Neural progenitor cell (in vitro differentiated cells): Measurements from ENCODE around the gene BBIP1. TPM values are rescaled to one million over a fixed set of nuclear protein-coding genes. Genes with fewer than 3 reads are reported as not detected.

Experiments
- DNase-seq: peaks from one replicate; pipeline ENCODE4 v3.0.0-alpha.2; 2016; ENCODE audit warnings: low spot score
- H2AFZ ChIP-seq: fragments of 200-600 bp; sonication (generic); replicated peaks from 2 replicates; pipeline ENCODE4 v1.6.1; 2016; ENCODE audit warnings: antibody characterized with exemption
- H3F3A ChIP-seq: fragments of 200-600 bp; sonication (generic); 2 replicates; pipeline ENCODE4 v1.6.1; 2016; ENCODE audit warnings: antibody characterized with exemption, low read depth
- H3K27ac ChIP-seq: fragments of 200-600 bp; sonication (generic); 2 replicates; pipeline ENCODE4 v1.5.1; 2016; ENCODE audit warnings: mild to moderate bottlenecking
- H3K27me3 ChIP-seq: fragments of 200-600 bp; sonication (generic); 2 replicates; pipeline ENCODE4 v1.6.1; 2016; ENCODE audit warnings: mild to moderate bottlenecking, moderate library complexity
- H3K36me3 ChIP-seq: fragments of 200-600 bp; sonication (generic); 2 replicates; pipeline ENCODE4 v1.5.1; 2016
- H3K4me1 ChIP-seq: fragments of 200-600 bp; sonication (generic); 2 replicates; pipeline ENCODE4 v1.6.1; 2016; ENCODE audit warnings: mixed run types
- H3K4me2 ChIP-seq: fragments of 200-600 bp; sonication (generic); 2 replicates; pipeline ENCODE4 v1.6.1; 2016
- H3K4me3 ChIP-seq: fragments of 200-600 bp; sonication (generic); 2 replicates; pipeline ENCODE4 v1.5.1; 2016
- H3K79me2 ChIP-seq: fragments of 200-600 bp; sonication (generic); 2 replicates; pipeline ENCODE4 v1.6.1; 2016; ENCODE audit warnings: low read depth
- H3K9ac ChIP-seq: fragments of 200-600 bp; sonication (generic); 2 replicates; pipeline ENCODE4 v1.6.1; 2016
- H3K9me3 ChIP-seq: fragments of 200-600 bp; sonication (generic); 2 replicates; pipeline ENCODE4 v1.5.1; 2016; ENCODE audit warnings: low read depth
- H4K20me1 ChIP-seq: fragments of 200-600 bp; sonication (generic); 2 replicates; pipeline ENCODE4 v1.6.1; 2016; ENCODE audit warnings: low read depth
- H3K27ac Mint-ChIP-seq: 3 replicates; pipeline ENCODE4 v1.8.0; 2021; ENCODE audit warnings: mixed read lengths
- H3K27me3 Mint-ChIP-seq: 2 replicates; pipeline ENCODE4 v1.8.0; 2022; ENCODE audit warnings: low read depth, mild to moderate bottlenecking, inconsistent platforms, moderate library complexity, mixed read lengths; ENCODE audit not compliant: insufficient read depth
- H3K36me3 Mint-ChIP-seq: 3 replicates; pipeline ENCODE4 v1.8.0; 2021; ENCODE audit warnings: mixed read lengths
- H3K4me1 Mint-ChIP-seq: 3 replicates; pipeline ENCODE4 v1.8.0; 2021; ENCODE audit warnings: mixed read lengths
- H3K4me3 Mint-ChIP-seq: 3 replicates; pipeline ENCODE4 v1.8.0; 2021; ENCODE audit warnings: mild to moderate bottlenecking, moderate library complexity, mixed read lengths
- H3K9me3 Mint-ChIP-seq: 3 replicates; pipeline ENCODE4 v1.8.0; 2020; ENCODE audit warnings: mixed read lengths
- EZH2 ChIP-seq: fragments of 200-600 bp; sonication (generic); IDR thresholded peaks from 2 replicates; pipeline ENCODE4 v1.6.1; 2017; ENCODE audit warnings: antibody characterized with exemption, mild to moderate bottlenecking, moderate library complexity
- EZH2phosphoT487 ChIP-seq: fragments of 200-600 bp; sonication (generic); IDR thresholded peaks from 2 replicates; pipeline ENCODE4 v1.6.1; 2017; ENCODE audit warnings: antibody characterized with exemption
- total RNA-seq: library from RNA; depleted of rRNA; stranded (reverse); fragments of >200 nt; gene quantifications from 2 replicates; pipeline ENCODE4 v1.2.3, GENCODE V29; 2015; ENCODE audit warnings: low replicate concordance
- TF ChIP-seq, protein P1 (sequence below): fragments of 200-600 bp; sonication (generic); IDR thresholded peaks from 2 replicates; pipeline ENCODE4 v1.5.1; 2017; ENCODE audit warnings: antibody characterized with exemption, mild to moderate bottlenecking

Gene BBIP1
- total RNA-seq, 1 donor from 2014 or later = 58.4 TPM

DNA sequence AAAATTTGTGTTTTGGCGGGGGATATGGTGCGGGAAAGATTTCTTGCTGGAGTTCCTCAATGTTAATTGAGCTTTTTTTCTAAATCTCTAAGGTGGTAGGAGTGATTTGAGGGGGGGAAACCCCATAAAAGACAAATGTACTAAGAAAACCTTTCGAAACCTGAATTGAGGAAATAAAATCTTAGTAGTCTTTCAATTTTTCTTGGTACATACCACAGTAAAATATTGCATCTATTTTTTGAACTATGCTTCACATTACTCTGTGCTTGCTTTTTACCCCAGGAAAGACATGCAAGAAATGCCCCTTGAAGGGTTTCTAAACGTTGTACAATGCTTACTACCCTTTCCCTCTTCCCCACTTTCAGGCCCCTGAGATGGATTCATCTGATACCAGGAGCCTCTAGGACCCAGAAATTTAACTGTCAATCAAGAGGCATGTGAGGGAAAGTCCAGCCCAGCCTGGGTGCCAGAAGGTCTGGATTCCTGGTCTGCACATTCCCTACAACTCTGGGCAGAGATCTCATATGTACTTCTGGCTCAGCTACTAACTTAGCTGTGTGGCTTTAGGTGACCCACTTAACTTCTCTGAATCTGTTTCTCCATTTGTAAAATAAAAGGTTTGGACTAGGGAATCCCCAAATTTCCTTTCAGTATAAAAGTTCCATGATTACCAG, 53.0 kb downstream of the BBIP1 start:
- H3K79me2 ChIP-seq = no peaks in the 10 kb centered on the region
- no peak overlapping the region for H3K9ac ChIP-seq
- no peak overlapping the region for H3K27ac ChIP-seq
- H3K27me3 ChIP-seq = no peaks in the 10 kb centered on the region
- peaks cover 51% of the 10 kb centered on the region for H3K4me1 Mint-ChIP-seq
- peak overlapping the region; percentile 22 for H3K4me2 ChIP-seq
- TF ChIP-seq EZH2 (no peak), EZH2phosphoT487 (no peak)
- TF ChIP-seq, protein P1, sequence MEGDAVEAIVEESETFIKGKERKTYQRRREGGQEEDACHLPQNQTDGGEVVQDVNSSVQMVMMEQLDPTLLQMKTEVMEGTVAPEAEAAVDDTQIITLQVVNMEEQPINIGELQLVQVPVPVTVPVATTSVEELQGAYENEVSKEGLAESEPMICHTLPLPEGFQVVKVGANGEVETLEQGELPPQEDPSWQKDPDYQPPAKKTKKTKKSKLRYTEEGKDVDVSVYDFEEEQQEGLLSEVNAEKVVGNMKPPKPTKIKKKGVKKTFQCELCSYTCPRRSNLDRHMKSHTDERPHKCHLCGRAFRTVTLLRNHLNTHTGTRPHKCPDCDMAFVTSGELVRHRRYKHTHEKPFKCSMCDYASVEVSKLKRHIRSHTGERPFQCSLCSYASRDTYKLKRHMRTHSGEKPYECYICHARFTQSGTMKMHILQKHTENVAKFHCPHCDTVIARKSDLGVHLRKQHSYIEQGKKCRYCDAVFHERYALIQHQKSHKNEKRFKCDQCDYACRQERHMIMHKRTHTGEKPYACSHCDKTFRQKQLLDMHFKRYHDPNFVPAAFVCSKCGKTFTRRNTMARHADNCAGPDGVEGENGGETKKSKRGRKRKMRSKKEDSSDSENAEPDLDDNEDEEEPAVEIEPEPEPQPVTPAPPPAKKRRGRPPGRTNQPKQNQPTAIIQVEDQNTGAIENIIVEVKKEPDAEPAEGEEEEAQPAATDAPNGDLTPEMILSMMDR = no peak
- H3K27ac Mint-ChIP-seq = peak overlapping the region; percentile 64
- no peaks in the 10 kb centered on the region for H4K20me1 ChIP-seq
- H3K36me3 ChIP-seq = no peaks in the 10 kb centered on the region
- H3K9me3 ChIP-seq = no peaks in the 10 kb centered on the region
- H3K27me3 Mint-ChIP-seq = peaks cover 2% of the 10 kb centered on the region
- H3K9me3 Mint-ChIP-seq = no peaks in the 10 kb centered on the region
- H3K4me3 Mint-ChIP-seq = no peak overlapping the region
- H2AFZ ChIP-seq = peak overlapping the region; percentile 8
- no peaks in the 10 kb centered on the region for H3K36me3 Mint-ChIP-seq
- no peak for DNase-seq
- H3F3A ChIP-seq = peaks cover 6% of the 10 kb centered on the region
- H3K4me1 ChIP-seq = peaks cover 39% of the 10 kb centered on the region
- H3K4me3 ChIP-seq = no peak overlapping the region

DNA sequence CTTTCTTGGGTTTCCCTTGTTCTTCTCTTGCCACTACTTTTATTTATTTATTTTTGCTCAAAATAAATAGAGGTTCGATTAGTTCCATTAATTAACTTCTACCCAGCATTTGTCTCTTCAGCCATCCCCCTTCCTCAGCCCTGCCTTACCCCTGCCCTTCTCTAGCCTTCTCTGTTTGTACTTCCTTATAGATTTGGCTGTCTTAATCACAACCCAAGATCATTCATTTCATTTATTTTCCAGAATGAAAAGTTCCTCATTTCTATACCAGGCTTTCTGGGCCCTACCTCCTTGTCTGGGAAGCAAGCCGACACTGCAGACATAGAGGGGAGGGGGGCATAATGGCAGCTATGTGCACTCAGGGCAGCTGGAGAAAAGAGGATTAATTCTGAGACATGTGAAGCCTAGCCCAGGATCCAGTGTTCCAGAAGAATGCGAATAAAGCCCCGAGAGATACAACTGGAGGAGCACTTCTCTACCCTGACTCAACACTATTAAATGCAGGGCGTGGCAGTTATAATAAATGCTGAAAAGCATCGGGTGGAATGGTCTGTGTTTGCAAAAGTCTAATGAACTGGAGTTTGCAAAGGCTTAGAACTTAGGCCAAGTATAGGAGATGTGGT, 53.7 kb downstream of the BBIP1 start:
- Mint-ChIP-seq H3K27me3 (peaks cover 2% of the 10 kb centered on the region), H3K27ac (peak overlapping the region; percentile 64), H3K9me3 (no peaks in the 10 kb centered on the region), H3K4me1 (peaks cover 45% of the 10 kb centered on the region), H3K36me3 (no peaks in the 10 kb centered on the region), H3K4me3 (no peak overlapping the region)
- Histone ChIP-seq H3K4me3 (no peak overlapping the region), H3K9ac (no peak overlapping the region), H3K4me2 (peak overlapping the region; percentile 22), H3K79me2 (no peaks in the 10 kb centered on the region), H2AFZ (peak overlapping the region; percentile 8), H3K36me3 (no peaks in the 10 kb centered on the region), H3K27ac (no peak overlapping the region), H3K27me3 (no peaks in the 10 kb centered on the region), H4K20me1 (no peaks in the 10 kb centered on the region), H3K9me3 (no peaks in the 10 kb centered on the region), H3K4me1 (peaks cover 36% of the 10 kb centered on the region), H3F3A (peaks cover 6% of the 10 kb centered on the region)
- no peak for TF ChIP-seq EZH2phosphoT487
- TF ChIP-seq EZH2 = no peak
- TF ChIP-seq, protein P1 = no peak
- DNase-seq = peak; percentile 68

DNA sequence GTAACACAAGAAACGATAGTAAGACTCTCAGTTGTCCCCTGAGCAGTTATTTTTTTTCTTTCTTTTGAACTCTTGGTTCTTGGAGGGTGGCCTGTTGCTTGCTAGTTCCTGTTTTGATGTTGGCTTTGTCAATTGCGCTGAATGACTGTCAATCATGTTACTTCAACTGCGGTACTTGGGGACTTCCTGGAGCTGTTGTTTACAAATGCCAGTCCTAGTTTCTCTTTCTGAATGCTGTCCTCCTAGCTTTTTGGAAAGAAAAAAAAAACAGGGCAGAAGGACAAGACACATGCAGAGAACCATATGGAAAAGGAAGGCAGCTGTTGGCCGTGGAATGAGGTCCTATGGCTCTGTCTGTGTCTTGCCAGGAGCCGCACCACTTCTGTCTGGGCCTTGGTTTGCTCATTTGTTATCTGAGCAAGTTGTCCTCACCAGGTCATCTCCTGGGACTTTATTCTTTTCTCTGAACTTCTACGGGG, 54.3 kb downstream of the BBIP1 start:
- Histone ChIP-seq H3K9ac (no peak overlapping the region), H3K4me3 (no peak overlapping the region), H3K4me1 (peaks cover 36% of the 10 kb centered on the region), H2AFZ (no peak overlapping the region), H3F3A (peaks cover 6% of the 10 kb centered on the region), H3K9me3 (no peaks in the 10 kb centered on the region), H3K79me2 (no peaks in the 10 kb centered on the region), H3K27ac (no peak overlapping the region), H3K4me2 (peak overlapping the region; percentile 22), H4K20me1 (no peaks in the 10 kb centered on the region), H3K27me3 (no peaks in the 10 kb centered on the region), H3K36me3 (no peaks in the 10 kb centered on the region)
- Mint-ChIP-seq H3K36me3 (no peaks in the 10 kb centered on the region), H3K27me3 (peaks cover 2% of the 10 kb centered on the region), H3K4me1 (peaks cover 45% of the 10 kb centered on the region), H3K27ac (peak overlapping the region; percentile 80), H3K9me3 (no peaks in the 10 kb centered on the region), H3K4me3 (no peak overlapping the region)
- no peak for DNase-seq
- TF ChIP-seq, protein P1 = no peak
- TF ChIP-seq EZH2 = no peak
- TF ChIP-seq EZH2phosphoT487 = no peak
